Naive B cell (primary cell): ENCODE results near the gene NXF1. TPM values are rescaled to one million over a fixed set of nuclear protein-coding genes. Genes with fewer than 3 reads are reported as not detected.
"Not testable (repeated sequence)": the region's sequence is repeated elsewhere in the genome, so short reads cannot be mapped to it uniquely, and the experiment has no call there.

ENCODE experiments used
- ATAC-seq, 2 donors: fragments of 150-1000 bp; cut with Tn5 transposase; 2 replicates each; pipeline ENCODE4 v1.10.0; 2021; ENCODE audit warnings: low read depth in 2 of 2, mild to moderate bottlenecking in 2 of 2, moderate library complexity in 2 of 2
- DNase-seq: peaks from one replicate; pipeline ENCODE4 v3.0.0; 2022
- H3K27ac Mint-ChIP-seq, 6 donors: one replicate each; pipeline ENCODE4 v1.8.0; 2020 to 2022; ENCODE audit warnings: mild to moderate bottlenecking in 6 of 6, mixed read lengths in 6 of 6, moderate library complexity in 5 of 6, inconsistent platforms in 2 of 6
- H3K27me3 Mint-ChIP-seq, 3 donors: one replicate each; pipeline ENCODE4 v1.8.0; 2021 to 2022; ENCODE audit warnings: mixed read lengths in 3 of 3, mild to moderate bottlenecking in 1 of 3
- H3K36me3 Mint-ChIP-seq, 2 donors: one replicate each; pipeline ENCODE4 v1.8.0; 2020 to 2022; ENCODE audit warnings: mixed read lengths in 2 of 2, inconsistent platforms in 1 of 2, mild to moderate bottlenecking in 1 of 2
- H3K4me1 Mint-ChIP-seq, 3 donors: one replicate each; pipeline ENCODE4 v1.8.0; 2020 to 2022; ENCODE audit warnings: mixed read lengths in 3 of 3, inconsistent platforms in 1 of 3, mild to moderate bottlenecking in 1 of 3, moderate library complexity in 1 of 3
- H3K4me3 Mint-ChIP-seq, 8 donors: one replicate each; pipeline ENCODE4 v1.8.0; 2020 to 2022; ENCODE audit warnings: mild to moderate bottlenecking in 8 of 8, mixed read lengths in 8 of 8, moderate library complexity in 8 of 8, inconsistent platforms in 2 of 8
- H3K9me3 Mint-ChIP-seq, 7 donors: one replicate each; pipeline ENCODE4 v1.8.0; 2020 to 2022; ENCODE audit warnings: mixed read lengths in 7 of 7, mild to moderate bottlenecking in 5 of 7, inconsistent platforms in 2 of 7, moderate library complexity in 1 of 7
- polyA plus RNA-seq, 6 donors: library from polyadenylated mRNA; unstranded; fragments of 300-500 nt; fragmentation: Illumina TruSeq; gene quantifications; one replicate each; pipeline ENCODE4 v1.2.3, GENCODE V29; 2021; ENCODE audit warnings: low read depth in 6 of 6

Gene NXF1
- polyA plus RNA-seq, 6 donors from 2014 or later: 60.9 to 121 (median 90.6) TPM

DNA sequence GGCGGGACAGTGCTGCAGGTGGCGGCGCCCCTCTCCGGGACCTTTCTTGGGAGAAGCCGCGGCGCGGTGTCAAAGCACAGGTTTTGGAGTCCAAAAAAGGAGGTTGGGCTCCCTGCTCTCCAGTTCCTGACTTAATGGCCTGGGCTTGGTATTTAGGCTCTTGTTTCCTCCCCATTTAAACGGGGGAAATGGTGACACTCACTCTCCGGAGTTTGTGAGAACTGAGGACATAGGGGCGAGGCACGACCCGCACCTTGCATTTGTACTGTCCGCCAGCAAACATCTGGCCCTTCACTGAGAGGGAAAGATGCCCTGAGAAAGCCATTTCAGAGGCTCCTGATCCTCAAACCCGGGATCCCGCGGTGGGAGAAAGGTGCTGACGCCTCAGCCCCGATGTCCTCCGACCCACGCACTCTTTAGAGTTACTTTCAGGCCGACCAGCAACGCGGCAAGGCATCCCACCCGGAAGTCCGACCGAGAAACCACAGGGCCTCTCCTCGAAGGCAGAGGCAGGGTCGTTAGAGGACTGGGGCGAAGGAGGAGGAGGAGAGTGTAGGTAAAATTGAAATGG lies 37.0 kb upstream of the NXF1 start:
- no peak for ATAC-seq
- Mint-ChIP-seq H3K4me1 (peaks cover 6 to 21% (median 18%) of the 10 kb centered on the region in 3 donors), H3K36me3 (peaks cover 4 to 13% of the 10 kb centered on the region in 2 donors), H3K27ac (no peak overlapping the region), H3K9me3 (peaks cover 0 to 3% (median 0%) of the 10 kb centered on the region in 7 donors), H3K4me3 (no peak overlapping the region), H3K27me3 (no peaks in the 10 kb centered on the region)
- DNase-seq: peak; percentile 27

DNA sequence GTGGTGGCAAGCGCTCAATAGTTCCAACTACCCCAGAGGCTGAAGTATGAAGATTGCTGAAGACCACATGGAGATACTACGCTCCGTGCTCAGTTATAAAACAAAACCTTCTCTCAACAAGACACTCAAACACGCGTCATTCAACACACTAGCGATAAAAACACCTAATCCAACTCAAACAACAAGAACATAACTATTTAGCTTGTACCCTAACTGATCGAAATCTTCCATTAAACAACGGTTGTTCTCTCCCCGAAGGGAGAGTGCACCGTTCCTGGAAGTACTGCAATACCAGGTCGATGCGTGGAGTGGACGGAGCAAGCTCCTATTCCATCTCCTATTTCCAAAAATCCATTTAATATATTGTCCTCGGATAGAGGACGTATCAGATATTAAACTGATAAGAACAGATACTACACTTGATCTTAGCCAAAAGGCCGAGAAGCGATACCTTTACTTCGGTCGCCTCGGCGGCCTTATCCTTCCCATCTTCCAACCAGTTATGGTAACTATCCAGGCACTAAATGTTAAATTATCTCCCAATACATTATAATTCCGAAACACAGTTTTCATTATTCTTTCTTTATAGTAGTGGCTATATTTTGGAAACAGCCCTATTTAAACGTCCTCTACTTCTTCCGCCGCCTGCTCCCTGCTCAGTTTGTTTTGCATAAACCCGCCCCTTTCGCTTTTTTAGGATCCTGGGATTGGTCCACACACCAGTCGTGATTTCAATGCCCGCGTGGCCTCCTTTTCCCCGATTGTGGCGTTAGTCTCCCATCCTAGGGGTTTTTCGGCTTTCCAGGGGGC lies 36.3 kb upstream of the NXF1 start:
- Mint-ChIP-seq H3K27ac (no peak overlapping the region), H3K27me3 (no peaks in the 10 kb centered on the region), H3K4me1 (peaks cover 10 to 21% (median 20%) of the 10 kb centered on the region in 3 donors), H3K36me3 (peaks cover 4 to 13% of the 10 kb centered on the region in 2 donors), H3K9me3 (peaks cover 0 to 3% (median 0%) of the 10 kb centered on the region in 7 donors), H3K4me3 (no peak overlapping the region)
- ATAC-seq: peak; percentile 56 to 59
- DNase-seq: peak; percentile 91

DNA sequence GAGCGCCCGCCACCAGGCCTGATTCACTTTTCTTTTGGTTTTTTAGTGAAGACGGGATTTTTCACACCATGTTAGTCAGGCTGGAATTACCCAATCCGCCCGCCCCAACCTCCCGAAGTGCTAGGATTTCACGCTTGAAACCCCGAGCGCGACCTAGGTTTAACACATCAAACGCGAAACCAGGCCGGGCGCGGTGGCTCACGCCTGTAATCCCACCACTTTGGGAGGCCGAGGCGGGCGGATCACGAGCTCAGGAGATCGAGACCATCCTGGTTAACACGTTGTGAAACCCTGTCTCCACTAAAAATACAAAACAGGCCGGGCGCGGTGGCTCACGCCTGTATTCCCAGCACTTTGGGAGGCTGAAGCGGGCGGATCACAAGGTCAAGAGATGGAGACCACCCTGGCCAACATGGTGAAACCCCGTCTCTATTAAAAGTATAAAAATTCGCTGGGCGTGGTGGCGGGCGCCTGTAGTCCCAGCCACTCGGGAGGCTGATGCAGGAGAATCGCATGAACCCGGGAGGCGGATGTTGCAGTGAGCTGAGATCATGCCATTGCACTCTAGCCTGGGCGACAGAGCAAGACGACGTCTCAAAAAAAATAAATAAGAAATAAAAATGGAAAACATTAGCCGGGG lies 35.6 kb upstream of the NXF1 start:
- H3K9me3 Mint-ChIP-seq, H3K4me3 Mint-ChIP-seq, H3K27ac Mint-ChIP-seq, DNase-seq, H3K27me3 Mint-ChIP-seq: not testable (repeated sequence)
- ATAC-seq: peak; percentile 26 to 31
- Mint-ChIP-seq H3K4me1 (peaks cover 12 to 22% (median 21%) of the 10 kb centered on the region in 3 donors), H3K36me3 (peaks cover 4 to 13% of the 10 kb centered on the region in 2 donors)

DNA sequence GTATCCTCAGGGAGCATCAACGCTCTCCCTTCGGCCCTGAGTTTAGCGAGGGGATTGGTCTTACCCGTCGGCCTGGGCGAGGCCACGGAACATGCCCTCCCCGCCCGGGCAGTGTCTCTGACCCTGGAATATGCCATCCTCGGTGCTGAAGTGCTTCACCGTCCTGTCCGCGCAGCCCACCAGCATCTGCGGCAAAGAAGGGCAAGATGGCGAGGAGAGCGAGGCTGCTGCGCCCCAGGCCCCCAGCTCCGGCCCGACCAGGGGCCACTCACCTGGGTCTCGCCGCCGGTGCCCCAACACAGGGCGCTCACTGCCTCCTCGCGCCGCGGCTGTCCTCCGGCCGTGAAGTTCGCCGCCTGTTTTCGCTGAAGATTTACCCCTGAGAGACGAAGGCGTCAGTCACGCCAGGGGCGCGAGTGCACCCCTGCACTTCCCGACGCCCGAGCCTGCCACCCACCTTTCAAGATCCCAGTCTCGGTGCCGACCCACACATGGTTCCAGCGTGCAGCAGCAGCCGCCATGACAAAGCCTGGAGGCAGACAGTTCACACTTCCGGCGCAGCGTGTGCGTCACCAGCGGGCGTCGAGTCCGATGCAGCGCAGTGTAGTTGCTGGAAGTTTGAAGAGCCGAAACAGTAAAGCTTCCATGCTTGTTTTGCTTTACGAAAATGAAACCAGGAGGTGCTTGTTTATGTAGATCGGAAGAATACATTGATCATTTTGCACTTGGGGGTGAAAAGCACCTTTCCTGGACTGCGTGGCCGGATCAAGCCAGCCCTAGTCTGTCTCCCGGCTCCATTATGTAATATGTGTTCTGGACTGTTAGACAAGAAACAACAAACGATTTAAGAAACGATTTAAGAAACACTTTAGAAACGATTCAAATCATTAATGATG lies 34.1 kb upstream of the NXF1 start, which contains the start of gene WDR74:
TSS of gene WDR74 (minus strand) at position 541 of the 896 bp plus-strand sequence. CDS start at position 521, 20 bp downstream.
- H3K4me3 Mint-ChIP-seq: no peak within 1 kb of the TSS

DNA sequence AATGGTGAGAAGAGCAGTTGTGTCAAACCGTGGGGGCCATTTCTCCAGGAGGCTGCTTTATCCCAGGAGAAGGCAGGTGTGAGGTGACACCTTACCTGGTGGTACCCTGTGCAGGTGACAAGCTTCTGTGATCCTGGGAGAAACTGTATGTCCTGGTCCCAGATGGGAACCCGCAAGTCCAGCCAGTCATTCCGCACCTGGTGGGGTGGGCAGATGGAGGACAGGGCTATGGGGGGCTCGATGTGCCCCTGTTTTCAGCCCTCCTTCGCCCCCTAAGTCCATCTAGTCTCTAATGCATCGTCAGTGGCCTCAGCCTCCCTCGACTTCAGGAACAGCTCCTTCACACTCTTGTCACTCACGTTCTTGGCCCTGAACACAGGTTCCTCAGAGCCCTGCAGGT lies 30.1 kb upstream of the NXF1 start:
- peaks cover 0 to 3% (median 0%) of the 10 kb centered on the region in 7 donors for H3K9me3 Mint-ChIP-seq
- peaks cover 40 to 49% (median 43%) of the 10 kb centered on the region in 3 donors for H3K4me1 Mint-ChIP-seq
- DNase-seq (no peak), ATAC-seq (no peak)
- peak overlapping the region in 1 of 6 donors; percentile 57 for H3K27ac Mint-ChIP-seq
- peaks cover 10 to 21% of the 10 kb centered on the region in 2 donors for H3K36me3 Mint-ChIP-seq
- H3K4me3 Mint-ChIP-seq: peak overlapping the region in 1 of 8 donors; percentile 90
- H3K27me3 Mint-ChIP-seq: no peaks in the 10 kb centered on the region

More for the DNA sequence above, 34.1 kb upstream of the NXF1 start, which contains the start of gene WDR74:
- peak within 1 kb of the TSS in 2 of 6 donors; percentile 37 to 42 for H3K27ac Mint-ChIP-seq
- DNase-seq: peak; percentile 90
- peaks cover 0 to 3% (median 0%) of the 10 kb centered on the region in 7 donors for H3K9me3 Mint-ChIP-seq
- peak; percentile 46 to 50 for ATAC-seq
- H3K27me3 Mint-ChIP-seq: no peaks in the 10 kb centered on the region
- peaks cover 10 to 21% of the 10 kb centered on the region in 2 donors for H3K36me3 Mint-ChIP-seq
- H3K4me1 Mint-ChIP-seq: peaks cover 17 to 26% (median 25%) of the 10 kb centered on the region in 3 donors

DNA sequence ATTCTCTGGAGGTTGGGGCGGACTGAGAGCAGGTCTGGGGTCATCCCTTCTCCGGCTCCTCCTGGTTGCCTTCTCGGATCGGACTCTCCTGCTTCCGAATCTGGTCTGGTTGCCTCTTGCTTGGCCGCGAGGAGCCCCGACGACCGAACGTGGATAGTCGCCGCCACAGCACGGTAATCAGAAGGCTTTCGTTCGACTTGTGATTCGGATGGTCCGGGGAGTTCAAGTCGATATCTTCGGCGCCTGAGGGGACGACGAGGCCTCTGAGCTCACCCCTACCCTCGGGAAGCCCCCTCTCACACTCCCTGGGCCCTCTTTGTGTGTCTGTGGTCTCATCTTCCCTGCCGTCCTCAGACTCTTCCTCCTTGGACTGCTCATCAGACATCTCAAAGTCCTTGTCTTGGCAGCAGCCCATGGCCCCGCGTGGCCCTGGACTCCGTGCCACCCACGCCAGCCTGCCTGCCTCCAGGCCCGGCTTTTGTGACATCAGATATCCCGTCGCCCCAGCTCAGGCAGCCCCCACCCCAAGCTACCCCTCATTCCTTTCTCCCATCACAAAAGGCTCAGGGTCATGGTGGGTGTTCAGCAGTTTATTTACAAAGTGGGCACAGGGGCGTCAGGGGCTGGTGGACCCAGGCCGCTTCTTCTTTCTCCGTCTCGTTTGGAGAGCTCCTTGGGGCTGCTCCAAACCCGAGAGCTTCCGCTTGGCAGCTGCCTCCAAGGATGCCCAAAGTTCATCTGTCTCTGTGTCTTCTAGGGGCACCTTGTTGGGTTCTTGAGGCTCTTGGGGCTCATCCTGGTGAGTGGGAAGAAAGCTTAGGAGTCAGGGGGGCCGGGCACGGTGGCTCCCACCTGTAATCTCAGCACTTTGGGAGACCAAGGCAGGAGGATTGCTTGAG lies 27.3 kb upstream of the NXF1 start, which contains the start of gene TEX54:
TSS of gene TEX54 (minus strand) at position 506 of the 899 bp plus-strand sequence.
- ATAC-seq (peak; percentile 2 to 3), DNase-seq (no peak)
- peaks cover 38 to 55% (median 47%) of the 10 kb centered on the region in 3 donors for H3K4me1 Mint-ChIP-seq
- H3K4me3 Mint-ChIP-seq: peak within 1 kb of the TSS; percentile 90 to 100 (median 98)
- H3K36me3 Mint-ChIP-seq: peaks cover 9 to 11% of the 10 kb centered on the region in 2 donors
- H3K9me3 Mint-ChIP-seq: no peaks in the 10 kb centered on the region
- H3K27me3 Mint-ChIP-seq: no peaks in the 10 kb centered on the region
- peak within 1 kb of the TSS; percentile 97 to 100 (median 99) for H3K27ac Mint-ChIP-seq

DNA sequence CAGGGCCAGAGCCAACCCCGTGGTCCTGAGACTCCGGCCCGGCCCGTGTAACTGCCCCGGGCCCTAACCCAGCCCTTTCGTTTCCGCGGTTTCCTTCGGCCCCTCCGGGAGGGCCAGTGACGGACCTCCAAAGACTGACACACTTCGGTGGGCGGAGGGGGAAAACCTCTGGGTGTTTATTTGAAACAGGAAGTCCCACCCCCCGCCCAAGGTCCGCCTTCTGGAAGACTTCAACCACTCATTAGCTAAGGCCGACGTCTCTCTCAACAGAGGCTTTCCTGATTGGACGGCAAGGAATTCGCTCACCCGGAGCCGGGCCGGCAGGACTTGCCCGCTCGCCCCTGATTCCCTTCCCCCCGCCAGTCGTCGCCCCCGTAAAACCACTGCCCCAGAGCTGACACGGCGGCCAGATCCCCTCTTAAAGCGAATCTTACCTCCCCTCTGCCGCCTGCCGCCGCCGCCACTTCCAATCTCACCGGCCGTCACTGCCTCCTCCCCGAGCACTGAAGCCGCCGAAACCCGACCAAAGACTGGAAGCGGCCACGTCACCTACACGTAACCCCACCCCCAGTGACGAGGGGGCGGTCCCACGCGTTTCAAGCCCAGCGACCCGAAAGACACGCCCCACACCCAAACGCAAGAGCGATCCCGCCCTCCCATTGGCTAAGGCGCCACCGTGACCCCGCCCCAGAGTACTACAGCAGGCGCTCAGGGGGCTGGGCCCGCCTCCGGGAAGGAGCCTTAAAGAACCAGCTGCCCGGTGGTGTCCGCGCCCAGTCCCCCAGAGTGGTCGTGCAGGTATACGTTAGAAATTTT lies 26.5 kb upstream of the NXF1 start, which contains the start of gene STX5:
TSS of gene STX5 (minus strand) at position 532 of the 816 bp plus-strand sequence. CDS start 808 bp downstream, outside the sequence.
- peak within 1 kb of the TSS; percentile 97 to 100 (median 99) for H3K27ac Mint-ChIP-seq
- DNase-seq (peak; percentile 100), ATAC-seq (peak; percentile 82 to 85)
- H3K36me3 Mint-ChIP-seq: peaks cover 6 to 15% of the 10 kb centered on the region in 2 donors
- H3K27me3 Mint-ChIP-seq: no peaks in the 10 kb centered on the region
- peak within 1 kb of the TSS; percentile 90 to 100 (median 98) for H3K4me3 Mint-ChIP-seq
- H3K4me1 Mint-ChIP-seq: peaks cover 39 to 55% (median 52%) of the 10 kb centered on the region in 3 donors
- no peaks in the 10 kb centered on the region for H3K9me3 Mint-ChIP-seq

DNA sequence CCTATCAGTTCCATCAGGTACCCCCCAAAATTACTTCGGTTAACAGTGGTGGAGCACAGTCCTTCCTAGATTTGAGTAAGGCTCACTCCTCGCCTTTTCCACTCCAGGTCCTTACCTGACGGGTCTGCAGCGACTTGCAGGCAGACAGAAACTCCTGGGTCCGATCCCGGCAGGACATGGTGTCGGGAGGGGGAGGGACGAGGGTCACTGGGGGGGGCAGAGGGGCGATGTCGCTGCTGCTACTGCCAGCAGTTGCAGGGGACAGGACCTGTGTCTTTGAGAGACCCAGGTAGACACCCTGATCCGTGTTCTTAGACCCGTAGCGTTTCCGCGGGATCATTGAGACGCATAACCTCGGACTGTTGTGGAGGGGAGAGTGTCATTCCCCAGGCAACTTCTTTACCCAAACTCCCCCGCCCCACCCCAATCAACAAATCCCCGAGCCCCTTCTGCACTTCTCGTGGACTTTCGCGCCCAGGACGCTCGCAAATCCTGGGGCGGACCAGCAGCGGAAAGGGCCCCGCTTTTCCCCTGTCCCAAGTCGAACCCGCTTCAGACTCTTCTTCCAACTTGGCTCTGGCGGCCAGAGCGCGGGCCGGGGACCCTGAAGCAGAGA lies 25.8 kb upstream of the NXF1 start:
- H3K9me3 Mint-ChIP-seq: no peaks in the 10 kb centered on the region
- peak overlapping the region; percentile 97 to 100 (median 99) for H3K27ac Mint-ChIP-seq
- H3K36me3 Mint-ChIP-seq: peaks cover 6 to 15% of the 10 kb centered on the region in 2 donors
- H3K4me3 Mint-ChIP-seq: peak overlapping the region; percentile 90 to 100 (median 98)
- no peaks in the 10 kb centered on the region for H3K27me3 Mint-ChIP-seq
- peak in 1 of 2 donors; percentile 0 for ATAC-seq
- no peak for DNase-seq
- H3K4me1 Mint-ChIP-seq: peaks cover 35 to 52% (median 51%) of the 10 kb centered on the region in 3 donors

DNA sequence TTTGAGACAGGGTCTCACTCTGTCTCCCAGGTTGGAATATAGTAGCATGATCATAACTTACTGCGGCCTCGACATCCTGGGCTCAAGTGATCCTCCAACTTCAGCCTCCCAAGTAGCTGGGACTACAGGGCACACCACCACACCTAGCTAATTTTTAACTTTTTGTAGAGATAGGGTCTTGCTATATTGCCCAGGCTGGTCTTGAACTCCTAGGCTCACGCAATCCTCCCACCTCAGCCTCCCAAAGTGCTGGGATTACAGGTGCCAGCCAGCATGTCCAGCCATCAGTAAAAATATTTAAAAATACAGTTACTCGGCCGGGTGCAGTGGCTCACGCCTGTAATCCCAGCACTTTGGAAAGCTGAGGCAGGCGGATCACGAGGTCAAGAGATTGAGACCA lies 22.9 kb upstream of the NXF1 start:
- H3K4me3 Mint-ChIP-seq, H3K27me3 Mint-ChIP-seq, ATAC-seq, H3K9me3 Mint-ChIP-seq, DNase-seq, H3K27ac Mint-ChIP-seq: not testable (repeated sequence)
- peaks cover 3 to 11% of the 10 kb centered on the region in 2 donors for H3K36me3 Mint-ChIP-seq
- H3K4me1 Mint-ChIP-seq: peaks cover 24 to 45% (median 42%) of the 10 kb centered on the region in 3 donors

DNA sequence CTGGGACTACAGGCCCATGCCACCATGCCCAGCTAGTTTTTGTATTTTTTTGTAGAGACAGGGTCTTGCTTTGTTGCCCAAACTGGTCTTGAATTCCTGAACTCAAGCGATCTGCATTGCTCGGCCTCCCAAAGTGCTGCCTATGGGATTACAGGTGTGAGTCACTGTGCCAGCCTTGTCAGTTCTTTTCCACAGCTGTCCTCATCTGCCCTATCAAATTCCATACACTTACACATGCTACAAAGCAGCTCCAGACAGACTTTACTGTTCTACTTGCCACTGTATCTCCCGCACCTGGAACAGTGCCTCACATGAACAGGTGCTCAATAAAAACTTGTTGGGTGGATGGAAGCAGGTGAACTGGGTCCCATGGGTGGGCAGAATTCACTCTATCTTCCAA lies 18.4 kb upstream of the NXF1 start:
- no peaks in the 10 kb centered on the region for H3K27me3 Mint-ChIP-seq
- H3K27ac Mint-ChIP-seq: peak overlapping the region in 2 of 6 donors; percentile 52 to 55
- H3K36me3 Mint-ChIP-seq: peaks cover 3 to 30% of the 10 kb centered on the region in 2 donors
- DNase-seq (no peak), ATAC-seq (no peak)
- no peak overlapping the region for H3K4me3 Mint-ChIP-seq
- peaks cover 11 to 22% (median 15%) of the 10 kb centered on the region in 3 donors for H3K4me1 Mint-ChIP-seq
- no peaks in the 10 kb centered on the region for H3K9me3 Mint-ChIP-seq
